ENCODE data around the gene MACF1.

DNA sequence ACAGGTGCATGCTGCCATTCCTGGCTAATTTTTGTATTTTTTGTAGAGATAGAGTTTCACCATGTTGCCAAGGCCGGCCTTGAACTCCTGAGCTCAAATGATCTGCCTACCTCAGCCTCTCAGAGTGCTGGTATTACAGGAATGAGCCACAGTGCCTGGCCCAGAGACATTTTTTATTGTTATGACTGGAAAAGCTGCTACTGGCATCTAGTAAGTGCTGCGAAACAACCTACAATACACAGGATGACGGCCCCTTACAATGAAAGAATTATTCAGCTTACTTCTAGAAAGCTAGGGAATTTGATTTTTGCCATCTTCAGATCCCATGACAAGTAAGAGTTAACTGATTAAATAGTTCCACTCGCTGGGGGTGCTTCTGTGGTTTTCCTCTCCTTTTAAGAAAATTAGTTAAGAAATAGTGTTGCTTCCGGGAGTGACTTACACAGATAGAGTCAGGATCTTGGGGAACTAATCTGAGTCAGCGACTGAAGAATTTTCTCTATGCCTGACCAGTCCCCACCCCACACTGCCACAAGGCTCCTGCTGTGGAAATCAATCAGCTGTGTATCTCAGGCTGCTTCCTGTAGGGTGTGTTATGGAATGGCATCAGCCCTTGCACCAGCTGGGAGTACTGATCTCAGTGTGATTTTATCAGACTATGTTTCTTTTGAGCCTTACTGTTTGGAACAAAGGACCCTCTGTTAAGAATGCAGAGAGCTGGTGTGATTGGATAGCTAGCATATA, 194.0 kb downstream of the MACF1 start:
- TF ChIP-seq POLR2A (IDR thresholded peaks at IDR 0.05; ENCODE audit: low read depth, low read length) (no peak), POLR2AphosphoS5 (IDR thresholded peaks at IDR 0.05; ENCODE audit: low read depth, low read length) (no peak)

All from GM12891 (cell line).